ENCODE measurements around the gene SLC35A1. TPM values are rescaled to one million over a fixed set of nuclear protein-coding genes. Genes with fewer than 3 reads are reported as not detected.

SLC35A1 gene
- total and polyA plus RNA-seq, 2 donors (not counting 1 experiment from before 2014, with no cell fraction given) = 9.1 to 15.6 TPM

DNA sequence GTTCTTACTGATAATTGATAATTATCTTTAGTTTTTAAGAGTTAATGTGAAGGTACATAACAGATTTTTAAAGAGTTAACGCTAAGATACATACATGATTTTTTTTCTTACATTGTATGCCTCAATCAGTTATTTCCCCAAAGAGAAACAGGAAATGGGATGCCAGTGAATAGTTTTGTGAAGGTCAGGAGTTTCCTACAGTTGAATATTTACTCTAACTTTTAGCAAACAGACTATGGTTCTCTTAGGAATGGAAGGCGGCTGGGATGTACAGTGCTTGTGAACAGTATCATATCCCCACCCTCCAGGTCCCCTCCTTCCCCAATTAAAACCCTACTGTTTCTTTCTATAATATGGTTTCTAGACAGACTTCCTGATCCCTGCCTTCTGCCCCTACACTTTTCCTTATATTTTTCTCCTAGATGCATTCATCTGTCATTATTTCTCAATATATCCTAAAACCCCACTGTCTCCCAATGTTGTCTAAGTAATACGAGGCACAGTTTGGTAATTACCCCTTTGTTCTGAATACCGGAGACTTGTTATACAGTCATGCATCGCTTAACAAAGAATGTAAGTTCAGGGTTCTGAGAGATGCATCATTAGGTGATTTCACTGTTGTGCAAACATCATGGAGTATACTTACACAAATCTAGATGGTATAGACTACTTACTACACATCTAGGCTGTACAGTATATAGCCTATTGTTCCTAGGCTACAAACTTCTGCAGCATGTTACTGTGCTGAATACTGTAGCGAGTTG lies 29.2 kb downstream of the SLC35A1 start:
- CTCF ChIA-PET = interaction anchor here (1.0 kb wide), 1 partner anchor 363 kb away, joined by 3 read pairs; no protein-coding TSS in a partner anchor
- H3K9me3 Mint-ChIP-seq (ENCODE audit: insufficient read depth) = no peaks in the 10 kb centered on the region
- H3K9me3 ChIP-seq (ENCODE audit: control extremely low read depth in 1 of 3, control insufficient read depth in 2 of 3, insufficient read depth in 1 of 3, low read length in 2 of 3) = no peaks in the 10 kb centered on the region
- H3K4me3 Mint-ChIP-seq = no peak overlapping the region
- no peak for DNase-seq
- TF ChIP-seq, protein P1, sequence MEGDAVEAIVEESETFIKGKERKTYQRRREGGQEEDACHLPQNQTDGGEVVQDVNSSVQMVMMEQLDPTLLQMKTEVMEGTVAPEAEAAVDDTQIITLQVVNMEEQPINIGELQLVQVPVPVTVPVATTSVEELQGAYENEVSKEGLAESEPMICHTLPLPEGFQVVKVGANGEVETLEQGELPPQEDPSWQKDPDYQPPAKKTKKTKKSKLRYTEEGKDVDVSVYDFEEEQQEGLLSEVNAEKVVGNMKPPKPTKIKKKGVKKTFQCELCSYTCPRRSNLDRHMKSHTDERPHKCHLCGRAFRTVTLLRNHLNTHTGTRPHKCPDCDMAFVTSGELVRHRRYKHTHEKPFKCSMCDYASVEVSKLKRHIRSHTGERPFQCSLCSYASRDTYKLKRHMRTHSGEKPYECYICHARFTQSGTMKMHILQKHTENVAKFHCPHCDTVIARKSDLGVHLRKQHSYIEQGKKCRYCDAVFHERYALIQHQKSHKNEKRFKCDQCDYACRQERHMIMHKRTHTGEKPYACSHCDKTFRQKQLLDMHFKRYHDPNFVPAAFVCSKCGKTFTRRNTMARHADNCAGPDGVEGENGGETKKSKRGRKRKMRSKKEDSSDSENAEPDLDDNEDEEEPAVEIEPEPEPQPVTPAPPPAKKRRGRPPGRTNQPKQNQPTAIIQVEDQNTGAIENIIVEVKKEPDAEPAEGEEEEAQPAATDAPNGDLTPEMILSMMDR (IDR thresholded peaks at IDR 0.05) = no peak
- TF ChIP-seq EZH2 (IDR thresholded peaks at IDR 0.05; ENCODE audit: borderline replicate concordance, insufficient read depth, low read depth, low read length, poor library complexity, severe bottlenecking) = no peak
- H3K4me1 ChIP-seq (ENCODE audit: control insufficient read depth in 2 of 2, insufficient read depth in 2 of 2, low read length in 2 of 2) = no peaks in the 10 kb centered on the region
- H3K27me3 Mint-ChIP-seq = no peaks in the 10 kb centered on the region
- no CpG with 5 or more reads among the region's 6 CpGs for WGBS (ENCODE audit: insufficient coverage)
- POLR2A ChIA-PET = no interaction called here
- no peak for ATAC-seq (ENCODE audit: low read depth)
- H2AFZ ChIP-seq (ENCODE audit: insufficient read depth, low read depth, low read length, poor library complexity, severe bottlenecking) = no peak overlapping the region
- H3K4me1 Mint-ChIP-seq = no peaks in the 10 kb centered on the region
- H3K36me3 ChIP-seq (replicated peaks in 1 of 2; ENCODE audit: control extremely low read depth in 1 of 2, control insufficient read depth in 1 of 2, extremely low read depth in 1 of 2, insufficient read depth in 2 of 2, low read length in 1 of 2) = peaks cover 14 to 33% of the 10 kb centered on the region in 2 experiments
- H3K4me2 ChIP-seq (replicated peaks; ENCODE audit: low read depth, low read length, poor library complexity, severe bottlenecking) = no peak overlapping the region
- H3K27ac ChIP-seq (ENCODE audit: low read length in 2 of 2) = no peak overlapping the region
- H3K27me3 ChIP-seq (replicated peaks in 1 of 4; ENCODE audit: control extremely low read depth in 1 of 4, control insufficient read depth in 3 of 4, insufficient read depth in 4 of 4, low read length in 3 of 4) = no peaks in the 10 kb centered on the region
- H3K79me2 ChIP-seq (ENCODE audit: control insufficient read depth, insufficient read depth, low read length) = no peaks in the 10 kb centered on the region
- no peak overlapping the region for H3K4me3 ChIP-seq (ENCODE audit: control extremely low read depth in 1 of 5, extremely low read depth in 1 of 5, insufficient read depth in 1 of 5, low read depth in 2 of 5, low read length in 4 of 5)
- no peaks in the 10 kb centered on the region for H4K20me1 ChIP-seq (ENCODE audit: control insufficient read depth, insufficient read depth, low read length, poor library complexity, severe bottlenecking)
- no peak overlapping the region for H3K9ac ChIP-seq (ENCODE audit: low read length)
- intact Hi-C loops (cut with micrococcal nuclease) = no loop called here
- no peak overlapping the region for H3K27ac Mint-ChIP-seq

DNA sequence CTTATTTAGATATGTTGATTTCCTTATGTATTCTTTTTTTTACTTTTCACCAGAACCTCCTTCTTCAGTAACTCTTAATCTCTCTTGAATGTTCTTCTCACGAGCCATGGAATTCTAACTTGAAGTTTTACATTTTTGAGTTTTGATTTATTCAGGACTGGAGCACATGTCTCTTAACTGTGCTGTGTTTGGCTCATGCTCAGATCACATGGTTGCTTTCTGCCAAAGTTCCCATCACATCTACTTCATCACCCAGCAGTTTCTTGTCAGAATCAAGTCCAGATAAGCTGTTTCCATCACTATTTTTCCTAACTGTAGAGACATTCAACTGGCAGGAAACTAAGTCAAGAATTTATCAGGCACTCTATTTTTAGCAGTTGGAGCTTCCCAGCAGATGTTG lies 31.7 kb downstream of the SLC35A1 start:
- no peak overlapping the region for H3K27ac Mint-ChIP-seq
- CTCF ChIA-PET = interaction anchor here (1.1 to 1.9 kb wide), 2 partner anchors 111 to 365 kb away, joined by 3 to 4 read pairs; no protein-coding TSS in a partner anchor
- Histone ChIP-seq H3K4me3 (ENCODE audit: control extremely low read depth in 1 of 5, extremely low read depth in 1 of 5, insufficient read depth in 1 of 5, low read depth in 2 of 5, low read length in 4 of 5) (no peak overlapping the region), H3K4me1 (ENCODE audit: control insufficient read depth in 2 of 2, insufficient read depth in 2 of 2, low read length in 2 of 2) (no peaks in the 10 kb centered on the region), H3K4me2 (replicated peaks; ENCODE audit: low read depth, low read length, poor library complexity, severe bottlenecking) (no peak overlapping the region), H3K9ac (ENCODE audit: low read length) (no peak overlapping the region), H2AFZ (ENCODE audit: insufficient read depth, low read depth, low read length, poor library complexity, severe bottlenecking) (no peak overlapping the region), H3K27ac (ENCODE audit: low read length in 2 of 2) (no peak overlapping the region), H3K79me2 (ENCODE audit: control insufficient read depth, insufficient read depth, low read length) (no peaks in the 10 kb centered on the region), H4K20me1 (ENCODE audit: control insufficient read depth, insufficient read depth, low read length, poor library complexity, severe bottlenecking) (no peaks in the 10 kb centered on the region), H3K27me3 (replicated peaks in 1 of 4; ENCODE audit: control extremely low read depth in 1 of 4, control insufficient read depth in 3 of 4, insufficient read depth in 4 of 4, low read length in 3 of 4) (no peaks in the 10 kb centered on the region), H3K36me3 (replicated peaks in 1 of 2; ENCODE audit: control extremely low read depth in 1 of 2, control insufficient read depth in 1 of 2, extremely low read depth in 1 of 2, insufficient read depth in 2 of 2, low read length in 1 of 2) (peaks cover 14 to 40% of the 10 kb centered on the region in 2 experiments), H3K9me3 (ENCODE audit: control extremely low read depth in 1 of 3, control insufficient read depth in 2 of 3, insufficient read depth in 1 of 3, low read length in 2 of 3) (no peaks in the 10 kb centered on the region)
- H3K4me1 Mint-ChIP-seq = no peaks in the 10 kb centered on the region
- intact Hi-C loops (cut with micrococcal nuclease) = no loop called here
- WGBS (ENCODE audit: insufficient coverage) = no CpG with 5 or more reads among the region's 1 CpG
- no peak for TF ChIP-seq EZH2 (IDR thresholded peaks at IDR 0.05; ENCODE audit: borderline replicate concordance, insufficient read depth, low read depth, low read length, poor library complexity, severe bottlenecking)
- TF ChIP-seq, protein P1 (IDR thresholded peaks at IDR 0.05) = no peak
- ATAC-seq (ENCODE audit: low read depth) = no peak
- POLR2A ChIA-PET = no interaction called here
- H3K4me3 Mint-ChIP-seq = no peak overlapping the region
- no peaks in the 10 kb centered on the region for H3K9me3 Mint-ChIP-seq (ENCODE audit: insufficient read depth)
- DNase-seq = no peak
- H3K27me3 Mint-ChIP-seq = no peaks in the 10 kb centered on the region
